Gastroesophageal sphincter (tissue), 4 donors: ENCODE results near the gene CERK. TPM values are rescaled to one million over a fixed set of nuclear protein-coding genes. Genes with fewer than 3 reads are reported as not detected.

Experiments used
- ATAC-seq: fragments of 150-250 bp; one replicate; pipeline ENCODE4 v1.9.1; 2016; ENCODE audit warnings: mild to moderate bottlenecking, moderate library complexity
- H3K27ac ChIP-seq, 4 donors: fragments of 200-600 bp; sonication (generic) in 3 of 4; 1 replicate in 3 of 4; 2 replicates in 1 of 4; pipeline ENCODE4 v1.5.1; 2016 to 2019
- H3K27me3 ChIP-seq: fragments of 200-600 bp; sonication (generic); one replicate; pipeline ENCODE4 v1.5.1; 2019
- H3K36me3 ChIP-seq, 2 donors: fragments of 200-600 bp; sonication (generic); one replicate each; pipeline ENCODE4 v1.5.1; 2019; ENCODE audit warnings: control low read depth in 1 of 2
- H3K4me1 ChIP-seq, 3 donors: fragments of 200-600 bp; sonication (generic); 1 replicate in 2 of 3; 2 replicates in 1 of 3; pipeline ENCODE4 v1.5.1; 2016 to 2019; ENCODE audit warnings: control low read depth in 2 of 3
- H3K4me3 ChIP-seq, 2 donors: fragments of 200-600 bp; sonication (generic); one replicate each; pipeline ENCODE4 v1.5.1; 2019; ENCODE audit warnings: mild to moderate bottlenecking in 1 of 2, moderate library complexity in 1 of 2
- H3K9me3 ChIP-seq, 3 donors: fragments of 200-600 bp; sonication (generic); one replicate each; pipeline ENCODE4 v1.5.1; 2017 to 2019; ENCODE audit warnings: control low read depth in 2 of 3
- CTCF ChIP-seq, 4 experiments: fragments of 200-600 bp in 2 of 4; fragments of 450-650 bp in 2 of 4; sonication (generic) in 1 of 4; IDR thresholded peaks; one replicate each; pipeline ENCODE4 v1.5.1; 2017 to 2019; ENCODE audit warnings: antibody characterized with exemption in 4 of 4, mild to moderate bottlenecking in 2 of 4, moderate library complexity in 2 of 4
- EP300 ChIP-seq: sonication (generic); formaldehyde crosslinking; IDR thresholded peaks from one replicate; pipeline ENCODE4 v1.6.1; 2017; ENCODE audit warnings: antibody characterized with exemption, mild to moderate bottlenecking
- POLR2A ChIP-seq, 2 donors: fragments of 450-650 bp; IDR thresholded peaks; one replicate each; pipeline ENCODE4 v1.6.1; 2017; ENCODE audit warnings: antibody characterized with exemption in 2 of 2, mild to moderate bottlenecking in 2 of 2, moderate library complexity in 1 of 2
- POLR2AphosphoS5 ChIP-seq: sonication (generic); formaldehyde crosslinking; IDR thresholded peaks from one replicate; pipeline ENCODE4 v1.6.1; 2017; ENCODE audit warnings: antibody characterized with exemption
- WGBS, 2 donors: methylation state at CpG; one replicate each; pipeline ENCODE4 v1.1.5; 2018; ENCODE audit warnings: low coverage in 1 of 2; 5-methylcytosine and 5-hydroxymethylcytosine counted together
- total RNA-seq, 4 donors: library from RNA; depleted of rRNA; stranded (reverse); fragments of >200 nt; gene quantifications; one replicate each; pipeline ENCODE4 v1.1.0, GENCODE V29; 2016

CERK gene
- total RNA-seq, 4 donors from 2014 or later: 44.6 to 55.9 (median 45.6) TPM

DNA sequence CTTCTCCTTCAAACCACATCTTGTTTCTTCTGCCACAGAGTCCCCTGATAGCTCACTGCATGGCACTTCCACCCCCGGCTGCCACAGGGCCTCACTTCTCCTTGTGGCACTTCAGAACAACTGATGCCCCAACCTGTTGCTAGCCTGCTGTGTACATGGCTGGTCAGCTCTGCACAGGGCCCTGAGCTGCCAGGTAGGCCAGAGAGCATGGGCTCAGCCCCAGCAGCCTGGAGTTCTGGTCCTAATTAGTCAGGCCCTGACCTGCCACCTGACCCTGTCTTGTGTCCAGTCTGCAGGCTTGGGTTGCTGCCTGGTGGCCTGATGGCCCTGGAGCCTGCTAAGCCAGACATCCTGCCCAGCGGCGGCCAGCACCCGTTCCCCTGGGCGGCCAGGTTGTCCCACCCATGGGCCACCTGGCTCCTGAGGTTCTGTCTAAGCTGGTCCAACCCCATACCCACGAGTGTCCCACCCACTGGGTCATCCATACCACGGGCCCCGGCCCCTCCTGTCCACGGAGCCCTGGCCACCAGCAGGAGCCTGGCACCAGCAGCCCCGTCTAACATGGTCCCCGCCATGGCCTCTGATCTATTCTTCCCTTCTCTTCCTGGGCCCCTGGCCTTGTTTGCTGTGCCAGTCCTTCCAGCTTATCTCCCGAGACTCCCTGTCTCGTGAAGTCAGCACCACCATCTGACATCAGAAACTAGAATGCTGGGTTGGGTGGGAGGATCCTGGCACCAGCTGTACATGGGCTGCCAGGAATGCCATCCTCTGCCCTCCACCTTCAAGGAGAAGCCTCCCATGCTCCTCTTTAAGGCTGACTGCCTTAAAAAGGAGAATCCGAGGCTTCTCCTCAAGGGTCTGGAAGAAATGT is 3.1 kb upstream of the CERK start:
- Histone ChIP-seq H3K4me3 (no peak overlapping the region), H3K27ac (no peak overlapping the region), H3K4me1 (peaks cover 0 to 35% (median 23%) of the 10 kb centered on the region in 3 donors), H3K27me3 (no peaks in the 10 kb centered on the region), H3K9me3 (no peaks in the 10 kb centered on the region), H3K36me3 (no peaks in the 10 kb centered on the region)
- 95 to 97% methylated on average over 5 of the region's 14 CpGs for WGBS, 2 donors
- no peak for ATAC-seq
- TF ChIP-seq POLR2A (IDR thresholded peaks at IDR 0.05) (no peak), POLR2AphosphoS5 (no peak), EP300 (no peak), CTCF (IDR thresholded peaks at IDR 0.05) (no peak)

- peak; percentile 39 for ATAC-seq
- Histone ChIP-seq H3K27me3 (no peaks in the 10 kb centered on the region), H3K9me3 (no peaks in the 10 kb centered on the region), H3K27ac (peak overlapping the region in 3 of 4 donors; percentile 91 to 96 (median 95)), H3K4me1 (peaks cover 0 to 54% (median 40%) of the 10 kb centered on the region in 3 donors), H3K4me3 (peak overlapping the region; percentile 72 to 99), H3K36me3 (no peaks in the 10 kb centered on the region)
- TF ChIP-seq POLR2A (IDR thresholded peaks at IDR 0.05) (no peak), CTCF (IDR thresholded peaks at IDR 0.05) (peak in 1 of 4 experiments; percentile 9), POLR2AphosphoS5 (no peak), EP300 (no peak)
- WGBS, 2 donors: 60% methylated on average over 1 of the region's 20 CpGs; no CpG with 5 or more reads in 1 of the 2 donors
Measured at GRCh38 chr22:46739094-46739870, 1.2 kb upstream of the CERK start.

GRCh38 chr22:46738647-46739093 is 618 bp upstream of the CERK start:
- WGBS, 2 donors: 60% methylated on average over 1 of the region's 20 CpGs; no CpG with 5 or more reads in 1 of the 2 donors
- ATAC-seq: peak; percentile 16
- H3K36me3 ChIP-seq: no peaks in the 10 kb centered on the region
- H3K27ac ChIP-seq: peak overlapping the region; percentile 66 to 96 (median 93)
- H3K9me3 ChIP-seq: no peaks in the 10 kb centered on the region
- TF ChIP-seq CTCF (IDR thresholded peaks at IDR 0.05) (peak in 2 of 4 experiments; percentile 1 to 23), EP300 (no peak)
- H3K27me3 ChIP-seq: no peaks in the 10 kb centered on the region
- peaks cover 0 to 60% (median 45%) of the 10 kb centered on the region in 3 donors for H3K4me1 ChIP-seq
- peak overlapping the region; percentile 72 to 99 for H3K4me3 ChIP-seq

DNA sequence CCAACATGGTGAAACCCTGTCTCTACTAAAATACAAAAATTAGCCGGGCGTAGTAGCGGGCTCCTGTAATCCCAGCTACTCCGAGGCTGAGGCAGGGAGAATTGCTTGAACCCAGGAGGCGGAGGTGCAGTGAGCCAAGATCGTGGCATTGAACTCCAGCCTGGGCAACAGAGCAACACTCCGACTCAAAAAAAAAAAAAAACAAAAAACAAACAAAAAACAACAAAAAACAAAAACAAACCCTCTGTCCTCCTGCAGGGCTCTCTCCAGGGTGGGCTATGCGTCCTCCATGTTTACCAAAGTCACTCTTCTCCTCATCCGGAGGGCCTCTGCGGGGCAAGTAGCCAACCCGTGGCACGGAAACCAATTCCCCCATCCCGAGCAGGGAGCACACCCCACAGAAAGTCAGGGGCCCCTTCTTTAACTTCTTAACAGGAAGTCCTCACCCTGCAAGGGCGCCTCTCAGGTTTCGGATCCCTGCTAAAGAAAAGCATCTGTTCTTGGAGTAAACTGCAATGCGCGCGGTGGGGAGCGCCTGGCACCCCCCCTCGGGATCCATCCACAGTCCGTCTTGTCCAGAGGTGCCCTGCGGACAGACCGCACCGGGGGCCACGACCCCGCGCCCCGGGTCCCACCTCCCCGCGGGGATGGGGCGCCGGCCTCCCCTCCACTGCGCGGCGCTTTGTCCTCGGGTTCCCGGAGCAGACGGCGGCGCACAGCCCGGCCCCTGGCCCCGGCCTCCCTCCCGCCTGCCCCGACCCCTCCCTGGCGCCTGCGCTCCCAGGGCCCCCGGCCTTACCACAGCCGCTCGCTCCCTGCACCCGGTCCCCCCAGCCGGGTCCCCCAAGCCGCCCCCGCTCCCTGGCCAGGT is 712 bp downstream of the CERK start:
- Histone ChIP-seq H3K4me1 (peaks cover 0 to 71% (median 47%) of the 10 kb centered on the region in 3 donors), H3K4me3 (peak overlapping the region; percentile 72 to 99), H3K27ac (peak overlapping the region; percentile 55 to 96 (median 93)), H3K36me3 (no peaks in the 10 kb centered on the region), H3K27me3 (no peaks in the 10 kb centered on the region), H3K9me3 (no peaks in the 10 kb centered on the region)
- 20 to 47% methylated on average over 3 to 8 of the region's 53 CpGs for WGBS, 2 donors
- peak; percentile 32 for ATAC-seq
- TF ChIP-seq POLR2A (IDR thresholded peaks at IDR 0.05) (no peak), POLR2AphosphoS5 (no peak), EP300 (no peak), CTCF (IDR thresholded peaks at IDR 0.05) (peak in 1 of 4 experiments; percentile 29)
